NB4 (cell line): ENCODE measurements around the gene PRKG1.

Experiments
- MYC ChIP-seq: IDR thresholded peaks from 2 replicates; pipeline ENCODE4 v1.6.1; 2011; ENCODE audit warnings: low read depth, low read length
- POLR2A ChIP-seq: IDR thresholded peaks from 2 replicates; pipeline ENCODE4 v1.6.1; 2011; ENCODE audit warnings: mild to moderate bottlenecking; ENCODE audit not compliant: insufficient read length; ENCODE audit errors: extremely low read depth
- TF ChIP-seq, protein P1 (sequence below): IDR thresholded peaks from one replicate; pipeline ENCODE4 v1.5.1; 2012; ENCODE audit warnings: low read depth, low read length
- TF ChIP-seq, protein P2 (sequence below): IDR thresholded peaks from 2 replicates; pipeline ENCODE4 v1.6.1; 2011; ENCODE audit warnings: low read depth, low read length

DNA sequence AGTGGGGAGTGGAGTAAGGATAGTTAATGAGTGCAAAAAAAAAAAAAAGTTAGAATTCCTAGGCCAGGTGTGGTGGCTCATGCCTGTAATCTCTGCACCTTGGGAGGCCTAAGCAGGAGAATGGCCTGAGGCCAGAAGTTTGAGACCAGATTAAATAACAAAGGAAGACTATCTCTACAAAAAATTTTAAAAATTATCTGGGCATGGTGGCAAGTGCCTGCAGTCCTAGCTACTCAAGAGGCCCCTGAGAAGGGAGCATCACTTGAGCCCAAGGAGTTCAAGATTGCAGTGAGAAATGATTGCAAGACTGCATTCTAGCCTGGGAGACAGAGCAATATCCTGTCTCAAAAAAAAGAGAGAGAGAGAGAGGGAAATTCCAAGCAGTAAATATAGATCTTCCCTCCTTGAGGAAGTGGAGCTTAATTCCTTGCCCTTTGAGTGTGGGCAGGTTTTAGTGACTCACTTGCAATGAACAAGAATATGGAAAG, 644.6 kb downstream of the PRKG1 start:
- TF ChIP-seq, protein P1, sequence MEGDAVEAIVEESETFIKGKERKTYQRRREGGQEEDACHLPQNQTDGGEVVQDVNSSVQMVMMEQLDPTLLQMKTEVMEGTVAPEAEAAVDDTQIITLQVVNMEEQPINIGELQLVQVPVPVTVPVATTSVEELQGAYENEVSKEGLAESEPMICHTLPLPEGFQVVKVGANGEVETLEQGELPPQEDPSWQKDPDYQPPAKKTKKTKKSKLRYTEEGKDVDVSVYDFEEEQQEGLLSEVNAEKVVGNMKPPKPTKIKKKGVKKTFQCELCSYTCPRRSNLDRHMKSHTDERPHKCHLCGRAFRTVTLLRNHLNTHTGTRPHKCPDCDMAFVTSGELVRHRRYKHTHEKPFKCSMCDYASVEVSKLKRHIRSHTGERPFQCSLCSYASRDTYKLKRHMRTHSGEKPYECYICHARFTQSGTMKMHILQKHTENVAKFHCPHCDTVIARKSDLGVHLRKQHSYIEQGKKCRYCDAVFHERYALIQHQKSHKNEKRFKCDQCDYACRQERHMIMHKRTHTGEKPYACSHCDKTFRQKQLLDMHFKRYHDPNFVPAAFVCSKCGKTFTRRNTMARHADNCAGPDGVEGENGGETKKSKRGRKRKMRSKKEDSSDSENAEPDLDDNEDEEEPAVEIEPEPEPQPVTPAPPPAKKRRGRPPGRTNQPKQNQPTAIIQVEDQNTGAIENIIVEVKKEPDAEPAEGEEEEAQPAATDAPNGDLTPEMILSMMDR, result no peak
- TF ChIP-seq MYC (no peak), POLR2A (no peak)
- TF ChIP-seq, protein P2, sequence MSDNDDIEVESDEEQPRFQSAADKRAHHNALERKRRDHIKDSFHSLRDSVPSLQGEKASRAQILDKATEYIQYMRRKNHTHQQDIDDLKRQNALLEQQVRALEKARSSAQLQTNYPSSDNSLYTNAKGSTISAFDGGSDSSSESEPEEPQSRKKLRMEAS, result no peak
